ENCODE measurements around the gene FDXR. TPM values are rescaled to one million over a fixed set of nuclear protein-coding genes. Genes with fewer than 3 reads are reported as not detected.
A peak's percentile ranks its signal among the peaks of the same experiment; 100 is the strongest.

Gene FDXR
- total RNA-seq, 1 experiment from 2014 or later, result 39.7 TPM

GRCh38 chr17:74860872-74861661, 11.7 kb downstream of the FDXR start:
- H3K14ac ChIP-seq (ENCODE audit: insufficient read depth, low read length), result no peak overlapping the region; the same call in 1 of the 2 replicates
- H2AK5ac ChIP-seq (ENCODE audit: insufficient read length, low read length), result no peak overlapping the region
- H3K4me2 ChIP-seq (ENCODE audit: insufficient read depth, insufficient read length, low read length), result peak overlapping the region; percentile 39
- peaks cover 13% of the 10 kb centered on the region for H3K23me2 ChIP-seq (ENCODE audit: insufficient read length, low read depth, low read length, poor library complexity, severe bottlenecking)
- no CpG with 5 or more reads among the region's 96 CpGs for WGBS (ENCODE audit: extremely low coverage, insufficient read length, low lambda C conversion rate)
- H4K20me1 ChIP-seq (ENCODE audit: control insufficient read depth, insufficient read depth, insufficient read length), result no peaks in the 10 kb centered on the region
- no peaks in the 10 kb centered on the region for H3K79me1 ChIP-seq (ENCODE audit: insufficient read depth, low read depth, low read length, poor library complexity, severe bottlenecking)
- no peak overlapping the region for H2BK5ac ChIP-seq (ENCODE audit: insufficient read length, low read length)
- H3K18ac ChIP-seq (ENCODE audit: insufficient read length, low read depth, low read length), result no peak overlapping the region
- peaks cover 60% of the 10 kb centered on the region for H3K27me3 Mint-ChIP-seq (ENCODE audit: low read depth)
- no peak overlapping the region for H2BK120ac ChIP-seq (ENCODE audit: low read depth, low read length, poor library complexity, severe bottlenecking)
- no peak overlapping the region for H3K4ac ChIP-seq (ENCODE audit: low read depth, low read length)
- no peak overlapping the region for H2BK12ac ChIP-seq (ENCODE audit: insufficient read length, low read depth, low read length)
- no peaks in the 10 kb centered on the region for H3K79me2 ChIP-seq (ENCODE audit: insufficient read depth, low read length)
- peaks cover 14 to 18% of the 10 kb centered on the region in 2 experiments for H3K4me1 Mint-ChIP-seq
- H3K9me3 Mint-ChIP-seq, result no peaks in the 10 kb centered on the region
- H3K9me3 ChIP-seq (ENCODE audit: control insufficient read depth, low read depth, low read length), result no peaks in the 10 kb centered on the region
- no peak overlapping the region for H3K23ac ChIP-seq (ENCODE audit: insufficient read length, low read depth, low read length)
- no peak overlapping the region for H3K27ac ChIP-seq (ENCODE audit: insufficient read length, low read depth, low read length)
- H3K27me3 ChIP-seq (ENCODE audit: insufficient read depth, low read length), result peaks cover 42% of the 10 kb centered on the region
- H4K5ac ChIP-seq (ENCODE audit: insufficient read length, low read depth, low read length), result no peak overlapping the region
- no peak overlapping the region for H2BK20ac ChIP-seq (ENCODE audit: low read depth, low read length, poor library complexity, severe bottlenecking)
- no peak overlapping the region for H3T11ph ChIP-seq (ENCODE audit: low read length)
- H3K56ac ChIP-seq (ENCODE audit: insufficient read length, low read depth, low read length), result no peak overlapping the region
- no peak overlapping the region for H2BK15ac ChIP-seq (ENCODE audit: low read depth, low read length)
- peak overlapping the region; percentile 41 to 72 for H3K4me3 Mint-ChIP-seq
- H2AFZ ChIP-seq (ENCODE audit: low read length), result no peak overlapping the region
- DNase-seq, result no peak
- 0 out of 2 replicates have a peak, but pooled peaks cover 2% of the 10 kb centered on the region for H3K4me1 ChIP-seq (ENCODE audit: insufficient read depth, low read length)
- H4K91ac ChIP-seq (ENCODE audit: insufficient read length, low read depth, low read length), result no peak overlapping the region
- H3K9ac ChIP-seq (ENCODE audit: extremely low read depth, insufficient read length, low read length), result no peak overlapping the region
- H3K27ac Mint-ChIP-seq, result no peak overlapping the region
- no peak overlapping the region for H4K8ac ChIP-seq (replicated peaks; ENCODE audit: insufficient read length, low read depth, low read length)
- H3K36me3 Mint-ChIP-seq (ENCODE audit: insufficient read depth in 1 of 3, low read depth in 3 of 3), result peaks cover 3 to 16% (median 15%) of the 10 kb centered on the region in 3 experiments; a peak in 4 of 7 replicates
- no peak for TF ChIP-seq CTCF (conservative IDR thresholded peaks at IDR 0.05)

Measured in H9 (cell line).